IgD-negative memory B cell (primary cell): ENCODE measurements around the gene ZNF664. TPM values are rescaled to one million over a fixed set of nuclear protein-coding genes. Genes with fewer than 3 reads are reported as not detected.

Experiments
- H3K27ac Mint-ChIP-seq, 3 donors: one replicate each; pipeline ENCODE4 v1.8.0; 2020 to 2022; ENCODE audit warnings: mild to moderate bottlenecking in 3 of 3, mixed read lengths in 3 of 3, moderate library complexity in 1 of 3
- H3K27me3 Mint-ChIP-seq: one replicate; pipeline ENCODE4 v1.8.0; 2021; ENCODE audit warnings: mixed read lengths
- H3K36me3 Mint-ChIP-seq: one replicate; pipeline ENCODE4 v1.8.0; 2020; ENCODE audit warnings: mild to moderate bottlenecking, mixed read lengths
- H3K4me1 Mint-ChIP-seq, 3 donors: one replicate each; pipeline ENCODE4 v1.8.0; 2020 to 2022; ENCODE audit warnings: mixed read lengths in 3 of 3, mild to moderate bottlenecking in 1 of 3
- H3K4me3 Mint-ChIP-seq, 4 donors: one replicate each; pipeline ENCODE4 v1.8.0; 2020 to 2022; ENCODE audit warnings: mild to moderate bottlenecking in 4 of 4, mixed read lengths in 4 of 4, moderate library complexity in 3 of 4
- H3K9me3 Mint-ChIP-seq, 3 donors: one replicate each; pipeline ENCODE4 v1.8.0; 2020 to 2021; ENCODE audit warnings: mixed read lengths in 3 of 3, mild to moderate bottlenecking in 1 of 3
- polyA plus RNA-seq: library from polyadenylated mRNA; unstranded; fragments of 300-500 nt; fragmentation: Illumina TruSeq; gene quantifications from one replicate; pipeline ENCODE4 v1.2.3, GENCODE V29; 2021

The ZNF664 gene
- polyA plus RNA-seq, 1 donor from 2014 or later, result 10.3 TPM

- no peak overlapping the region for H3K4me3 Mint-ChIP-seq
- H3K4me1 Mint-ChIP-seq, result no peaks in the 10 kb centered on the region
- H3K36me3 Mint-ChIP-seq, result peaks cover 2% of the 10 kb centered on the region
- no peak overlapping the region for H3K27ac Mint-ChIP-seq
- H3K27me3 Mint-ChIP-seq, result peaks cover 4% of the 10 kb centered on the region
- peaks cover 3 to 9% (median 5%) of the 10 kb centered on the region in 3 donors for H3K9me3 Mint-ChIP-seq
Observed at GRCh38 chr12:124041907-124042306, 68.9 kb downstream of the ZNF664 start.

DNA sequence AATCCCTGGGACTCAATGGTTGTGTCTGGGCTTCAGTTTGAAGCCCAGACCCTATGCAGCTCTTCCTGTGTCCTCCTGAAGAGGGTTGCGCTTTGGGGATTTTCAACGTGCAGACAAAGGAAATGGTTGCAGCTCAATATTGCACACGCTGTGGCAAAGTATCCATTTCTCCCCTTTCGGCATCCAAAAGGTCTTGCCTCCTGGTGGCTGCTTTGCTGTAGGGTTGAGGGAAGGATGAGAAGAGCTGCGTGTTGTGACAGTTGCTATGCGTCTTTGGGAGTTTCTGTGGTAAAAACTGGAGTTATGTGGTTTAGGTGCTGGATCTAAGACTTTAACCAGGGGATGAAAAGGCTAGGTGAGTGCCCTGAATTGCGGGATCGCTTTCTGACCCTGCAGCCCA is 71.0 kb downstream of the ZNF664 start:
- no peaks in the 10 kb centered on the region for H3K4me1 Mint-ChIP-seq
- no peaks in the 10 kb centered on the region for H3K27me3 Mint-ChIP-seq
- no peak overlapping the region for H3K4me3 Mint-ChIP-seq
- no peak overlapping the region for H3K27ac Mint-ChIP-seq
- H3K36me3 Mint-ChIP-seq, result peaks cover 2% of the 10 kb centered on the region
- H3K9me3 Mint-ChIP-seq, result peaks cover 4 to 26% (median 16%) of the 10 kb centered on the region in 3 donors

DNA sequence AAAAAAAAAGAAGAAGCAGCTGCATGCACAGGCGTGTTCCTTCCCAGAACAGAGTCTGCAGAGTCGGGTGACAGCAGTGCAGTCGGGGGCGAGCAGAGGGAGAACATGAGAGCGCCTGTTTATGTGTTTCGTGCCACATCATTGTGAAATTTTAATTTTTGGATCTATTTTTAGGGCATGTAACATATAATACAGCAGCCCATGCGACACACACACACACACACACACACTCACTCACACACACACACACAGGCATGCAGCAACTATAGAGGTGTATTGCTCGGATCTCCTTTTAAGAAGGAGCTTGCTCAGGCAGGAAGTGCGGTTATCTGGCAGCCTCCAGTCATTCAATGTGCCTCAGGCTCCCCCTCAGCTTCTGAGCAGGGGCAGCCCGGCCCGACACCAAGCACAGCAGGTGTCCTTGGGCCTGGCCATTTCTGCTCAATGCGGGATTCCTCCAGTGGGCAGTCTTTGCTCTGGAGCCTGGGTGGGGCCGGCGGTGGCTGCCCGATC is 71.8 kb downstream of the ZNF664 start:
- Mint-ChIP-seq H3K27ac (peak overlapping the region in 1 of 3 donors; percentile 32), H3K4me1 (no peaks in the 10 kb centered on the region), H3K4me3 (no peak overlapping the region)

GRCh38 chr12:124045671-124046455 is 72.8 kb downstream of the ZNF664 start:
- Mint-ChIP-seq H3K27me3 (no peaks in the 10 kb centered on the region), H3K4me3 (no peak overlapping the region), H3K4me1 (no peaks in the 10 kb centered on the region), H3K27ac (no peak overlapping the region), H3K9me3 (peaks cover 8 to 26% (median 21%) of the 10 kb centered on the region in 3 donors), H3K36me3 (peaks cover 2% of the 10 kb centered on the region)

More for the DNA sequence above, 71.8 kb downstream of the ZNF664 start:
- Mint-ChIP-seq H3K36me3 (peaks cover 2% of the 10 kb centered on the region), H3K27me3 (no peaks in the 10 kb centered on the region), H3K9me3 (peaks cover 8 to 26% (median 21%) of the 10 kb centered on the region in 3 donors)

- H3K4me3 Mint-ChIP-seq, result no peak overlapping the region
- H3K9me3 Mint-ChIP-seq, result peaks cover 8 to 26% (median 21%) of the 10 kb centered on the region in 3 donors
- H3K27ac Mint-ChIP-seq, result peak overlapping the region in 1 of 3 donors; percentile 84
- H3K27me3 Mint-ChIP-seq, result no peaks in the 10 kb centered on the region
- H3K36me3 Mint-ChIP-seq, result peaks cover 2% of the 10 kb centered on the region
- H3K4me1 Mint-ChIP-seq, result no peaks in the 10 kb centered on the region
Observed at GRCh38 chr12:124046456-124046740, 73.4 kb downstream of the ZNF664 start.

GRCh38 chr12:124047045-124047566 is 74.1 kb downstream of the ZNF664 start:
- Mint-ChIP-seq H3K36me3 (peaks cover 2% of the 10 kb centered on the region), H3K4me1 (peaks cover 0 to 3% (median 0%) of the 10 kb centered on the region in 3 donors), H3K27ac (no peak overlapping the region), H3K27me3 (no peaks in the 10 kb centered on the region), H3K4me3 (no peak overlapping the region), H3K9me3 (peaks cover 8 to 26% (median 21%) of the 10 kb centered on the region in 3 donors)

- Mint-ChIP-seq H3K27ac (no peak overlapping the region), H3K4me1 (peaks cover 0 to 3% (median 0%) of the 10 kb centered on the region in 3 donors), H3K36me3 (peaks cover 4% of the 10 kb centered on the region), H3K4me3 (peak overlapping the region in 1 of 4 donors; percentile 50), H3K27me3 (peaks cover 3% of the 10 kb centered on the region), H3K9me3 (peaks cover 8 to 26% (median 21%) of the 10 kb centered on the region in 3 donors)
Observed at GRCh38 chr12:124049451-124050094, 76.6 kb downstream of the ZNF664 start.

DNA sequence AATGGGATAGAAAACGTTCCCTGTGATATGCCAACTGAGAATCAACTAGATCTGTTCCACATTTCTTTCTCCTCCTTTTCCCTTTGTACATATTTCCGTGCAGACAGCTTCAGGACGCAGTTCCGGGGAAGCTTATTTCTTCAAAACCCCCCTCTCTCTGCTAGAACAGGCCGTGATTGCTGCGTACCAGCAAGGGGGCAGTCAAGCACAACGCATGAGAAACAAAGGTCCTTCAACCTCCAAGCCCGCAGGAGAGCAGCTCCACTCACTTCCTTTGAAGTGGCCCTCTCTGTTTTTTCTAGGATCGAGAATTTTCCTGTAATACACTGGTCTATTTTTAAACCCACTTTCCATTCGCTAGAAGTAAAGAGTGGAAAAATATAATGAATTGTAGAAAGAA is 80.8 kb downstream of the ZNF664 start:
- Mint-ChIP-seq H3K4me1 (peaks cover 0 to 3% (median 0%) of the 10 kb centered on the region in 3 donors), H3K4me3 (no peak overlapping the region), H3K36me3 (peaks cover 3% of the 10 kb centered on the region), H3K27me3 (peaks cover 5% of the 10 kb centered on the region), H3K27ac (peak overlapping the region in 1 of 3 donors; percentile 57), H3K9me3 (peaks cover 2 to 6% (median 5%) of the 10 kb centered on the region in 3 donors)

DNA sequence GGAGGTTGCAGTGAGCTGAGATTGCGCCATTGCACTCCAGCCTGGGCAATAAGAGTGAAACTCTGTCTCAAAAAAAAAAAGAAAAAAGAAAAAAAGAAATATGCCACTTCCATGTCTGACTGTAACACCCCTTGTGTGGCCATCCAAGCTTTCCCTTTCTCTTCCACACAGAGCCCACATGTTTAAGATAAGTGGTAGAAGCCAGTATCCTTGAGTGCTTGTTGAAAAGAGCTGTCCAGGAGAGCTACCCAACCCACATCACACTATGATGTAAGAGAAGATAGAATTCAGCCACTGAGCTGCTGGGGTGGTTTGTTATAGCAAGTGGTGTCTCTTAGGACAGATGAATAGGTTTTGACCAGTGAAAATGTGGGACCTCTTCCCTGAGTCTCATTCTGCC is 82.1 kb downstream of the ZNF664 start:
- H3K4me3 Mint-ChIP-seq, result no peak overlapping the region
- H3K27me3 Mint-ChIP-seq, result peaks cover 10% of the 10 kb centered on the region
- H3K36me3 Mint-ChIP-seq, result peaks cover 3% of the 10 kb centered on the region
- peaks cover 0 to 4% (median 2%) of the 10 kb centered on the region in 3 donors for H3K9me3 Mint-ChIP-seq
- H3K4me1 Mint-ChIP-seq, result peaks cover 0 to 3% (median 0%) of the 10 kb centered on the region in 3 donors
- H3K27ac Mint-ChIP-seq, result no peak overlapping the region

GRCh38 chr12:124057691-124058090 is 84.7 kb downstream of the ZNF664 start:
- peaks cover 0 to 8% (median 2%) of the 10 kb centered on the region in 3 donors for H3K9me3 Mint-ChIP-seq

DNA sequence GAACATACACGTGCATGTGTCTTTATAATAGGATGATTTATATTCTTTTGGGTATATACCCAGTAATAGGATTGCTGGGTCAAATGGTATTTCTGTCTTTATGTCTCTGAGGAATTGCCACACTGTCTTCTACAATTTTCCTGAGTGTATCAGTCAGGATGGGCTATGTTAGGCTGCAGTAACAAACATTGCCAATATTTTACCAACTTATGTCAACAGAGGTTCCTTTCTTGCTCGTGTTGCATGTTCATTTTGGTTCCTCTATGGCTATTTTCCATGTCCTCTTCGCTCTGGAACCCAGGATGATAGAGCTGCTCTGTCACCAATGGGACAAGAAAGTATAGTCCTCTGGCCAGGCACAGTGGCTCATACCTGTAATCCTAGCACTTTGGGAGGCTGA is 86.7 kb downstream of the ZNF664 start:
- Mint-ChIP-seq H3K27me3 (peaks cover 5% of the 10 kb centered on the region), H3K36me3 (no peaks in the 10 kb centered on the region), H3K27ac (no peak overlapping the region), H3K9me3 (peaks cover 0 to 8% (median 2%) of the 10 kb centered on the region in 3 donors), H3K4me3 (no peak overlapping the region), H3K4me1 (no peaks in the 10 kb centered on the region)

More at GRCh38 chr12:124057691-124058090, 84.7 kb downstream of the ZNF664 start:
- Mint-ChIP-seq H3K4me1 (no peaks in the 10 kb centered on the region), H3K4me3 (no peak overlapping the region), H3K27ac (no peak overlapping the region), H3K36me3 (peaks cover 3% of the 10 kb centered on the region), H3K27me3 (peaks cover 10% of the 10 kb centered on the region)

Other genes with a start within 250 kb of the ZNF664 start
- gene DNAH10, start 210.9 kb upstream of the ZNF664 start, polyA plus RNA-seq, result 0.40 TPM
- gene CCDC92, start 384 bp upstream of the ZNF664 start, polyA plus RNA-seq, result 27.8 TPM